Keratinocyte (primary cell): ENCODE data around the gene NADSYN1.

Source experiments
- CTCF ChIP-seq, 3 experiments: IDR thresholded peaks in 1 of 3; conservative IDR thresholded peaks in 1 of 3; optimal IDR thresholded peaks in 1 of 3; 2 replicates in 2 of 3; 3 replicates in 1 of 3; pipeline versions ENCODE3 to v1.5.1; 2011; ENCODE audit warnings: low read length in 3 of 3, mild to moderate bottlenecking in 3 of 3, moderate library complexity in 2 of 3, control low read depth in 1 of 3, inconsistent platforms in 1 of 3; ENCODE audit not compliant: insufficient read depth in 2 of 3; ENCODE audit errors: extremely low read depth in 1 of 3
- EZH2 ChIP-seq: IDR thresholded peaks from one replicate; pipeline ENCODE4 v1.6.1; 2012; ENCODE audit warnings: inconsistent platforms, mild to moderate bottlenecking, low read length, moderate library complexity

- TF ChIP-seq CTCF (optimal IDR thresholded peaks at IDR 0.05 in 1 of 3, IDR thresholded peaks at IDR 0.05 in 1 of 3, conservative IDR thresholded peaks at IDR 0.05 in 1 of 3; ENCODE audit: extremely low read depth in 1 of 3, insufficient read depth in 2 of 3, low read length in 3 of 3) = no peak
- no peak for TF ChIP-seq EZH2
Observed at GRCh38 chr11:71502026-71502425, 49.0 kb downstream of the NADSYN1 start.
